Stimulated activated memory B cell treated with anti-CD40 and anti-IgM and Interleukin-4, amounts not matched to agents 10 μg/mL and 1 μg/mL and 100 μg/mL, for 72 hours (primary cell): ENCODE data around the gene GATAD2A.

ENCODE experiments used
- ATAC-seq: fragments of 150-1000 bp; cut with Tn5 transposase; 2 replicates; pipeline ENCODE4 v1.10.0; 2021
- H3K27ac Mint-ChIP-seq: one replicate; pipeline ENCODE4 v1.8.0; 2022; ENCODE audit warnings: mild to moderate bottlenecking, mixed read lengths
- H3K27me3 Mint-ChIP-seq: one replicate; pipeline ENCODE4 v1.8.0; 2022; ENCODE audit warnings: mixed read lengths
- H3K36me3 Mint-ChIP-seq: one replicate; pipeline ENCODE4 v1.8.0; 2022; ENCODE audit warnings: mixed read lengths
- H3K4me1 Mint-ChIP-seq: one replicate; pipeline ENCODE4 v1.8.0; 2022; ENCODE audit warnings: mixed read lengths
- H3K4me3 Mint-ChIP-seq: one replicate; pipeline ENCODE4 v1.8.0; 2022; ENCODE audit warnings: mild to moderate bottlenecking, moderate library complexity, mixed read lengths
- H3K9me3 Mint-ChIP-seq: one replicate; pipeline ENCODE4 v1.8.0; 2022; ENCODE audit warnings: mixed read lengths

Gene GATAD2A

GRCh38 chr19:19426216-19426615 lies 20.7 kb downstream of the GATAD2A start:
- Mint-ChIP-seq H3K4me3 (no peak overlapping the region), H3K4me1 (peaks cover 74% of the 10 kb centered on the region), H3K27me3 (no peaks in the 10 kb centered on the region), H3K36me3 (peaks cover 18% of the 10 kb centered on the region), H3K9me3 (no peaks in the 10 kb centered on the region), H3K27ac (no peak overlapping the region)
- ATAC-seq: no peak

- Mint-ChIP-seq H3K4me3 (no peak overlapping the region), H3K4me1 (peaks cover 74% of the 10 kb centered on the region)
These were observed 21.3 kb downstream of the GATAD2A start for GRCh38 chr19:19426799-19427198.

GRCh38 chr19:19427302-19427701 lies 21.8 kb downstream of the GATAD2A start:
- ATAC-seq: no peak
- H3K27ac Mint-ChIP-seq: peak overlapping the region; percentile 61
- H3K4me3 Mint-ChIP-seq: no peak overlapping the region
- H3K9me3 Mint-ChIP-seq: no peaks in the 10 kb centered on the region
- peaks cover 73% of the 10 kb centered on the region for H3K4me1 Mint-ChIP-seq
- H3K27me3 Mint-ChIP-seq: no peaks in the 10 kb centered on the region
- H3K36me3 Mint-ChIP-seq: peaks cover 18% of the 10 kb centered on the region

More at GRCh38 chr19:19426799-19427198, 21.3 kb downstream of the GATAD2A start:
- no peak for ATAC-seq
- peaks cover 18% of the 10 kb centered on the region for H3K36me3 Mint-ChIP-seq
- H3K27me3 Mint-ChIP-seq: no peaks in the 10 kb centered on the region
- H3K27ac Mint-ChIP-seq: peak overlapping the region; percentile 61
- H3K9me3 Mint-ChIP-seq: no peaks in the 10 kb centered on the region

GRCh38 chr19:19427944-19428343 lies 22.5 kb downstream of the GATAD2A start:
- Mint-ChIP-seq H3K27me3 (no peaks in the 10 kb centered on the region), H3K4me3 (no peak overlapping the region), H3K27ac (peak overlapping the region; percentile 61), H3K9me3 (no peaks in the 10 kb centered on the region), H3K36me3 (peaks cover 18% of the 10 kb centered on the region), H3K4me1 (peaks cover 76% of the 10 kb centered on the region)
- no peak for ATAC-seq

- H3K9me3 Mint-ChIP-seq: no peaks in the 10 kb centered on the region
- H3K4me3 Mint-ChIP-seq: no peak overlapping the region
- peaks cover 83% of the 10 kb centered on the region for H3K4me1 Mint-ChIP-seq
- H3K36me3 Mint-ChIP-seq: peaks cover 18% of the 10 kb centered on the region
- peak overlapping the region; percentile 61 for H3K27ac Mint-ChIP-seq
- no peak for ATAC-seq
- H3K27me3 Mint-ChIP-seq: no peaks in the 10 kb centered on the region
These were observed 23.3 kb downstream of the GATAD2A start for GRCh38 chr19:19428746-19429145.

GRCh38 chr19:19429361-19429760 lies 23.9 kb downstream of the GATAD2A start:
- peak overlapping the region; percentile 61 for H3K27ac Mint-ChIP-seq
- H3K9me3 Mint-ChIP-seq: no peaks in the 10 kb centered on the region
- H3K36me3 Mint-ChIP-seq: peaks cover 18% of the 10 kb centered on the region

GRCh38 chr19:19432732-19433131 lies 27.3 kb downstream of the GATAD2A start:
- no peaks in the 10 kb centered on the region for H3K9me3 Mint-ChIP-seq
- H3K27me3 Mint-ChIP-seq: no peaks in the 10 kb centered on the region
- ATAC-seq: no peak
- H3K27ac Mint-ChIP-seq: peak overlapping the region; percentile 1
- peaks cover 23% of the 10 kb centered on the region for H3K36me3 Mint-ChIP-seq
- peaks cover 81% of the 10 kb centered on the region for H3K4me1 Mint-ChIP-seq
- no peak overlapping the region for H3K4me3 Mint-ChIP-seq

More at GRCh38 chr19:19429361-19429760, 23.9 kb downstream of the GATAD2A start:
- H3K27me3 Mint-ChIP-seq: no peaks in the 10 kb centered on the region
- no peak overlapping the region for H3K4me3 Mint-ChIP-seq
- H3K4me1 Mint-ChIP-seq: peaks cover 87% of the 10 kb centered on the region
- ATAC-seq: no peak

GRCh38 chr19:19433666-19434213 lies 28.3 kb downstream of the GATAD2A start:
- H3K4me3 Mint-ChIP-seq: no peak overlapping the region
- H3K27me3 Mint-ChIP-seq: no peaks in the 10 kb centered on the region
- no peak for ATAC-seq
- H3K27ac Mint-ChIP-seq: peak overlapping the region; percentile 1
- peaks cover 81% of the 10 kb centered on the region for H3K4me1 Mint-ChIP-seq
- no peaks in the 10 kb centered on the region for H3K9me3 Mint-ChIP-seq
- peaks cover 20% of the 10 kb centered on the region for H3K36me3 Mint-ChIP-seq

GRCh38 chr19:19434483-19435045 lies 29.1 kb downstream of the GATAD2A start:
- Mint-ChIP-seq H3K4me3 (no peak overlapping the region), H3K4me1 (peaks cover 82% of the 10 kb centered on the region)
- ATAC-seq: no peak

GRCh38 chr19:19436137-19436691 lies 30.7 kb downstream of the GATAD2A start:
- ATAC-seq: no peak
- Mint-ChIP-seq H3K27ac (no peak overlapping the region), H3K9me3 (no peaks in the 10 kb centered on the region), H3K4me3 (no peak overlapping the region), H3K27me3 (no peaks in the 10 kb centered on the region), H3K4me1 (peaks cover 85% of the 10 kb centered on the region), H3K36me3 (peaks cover 23% of the 10 kb centered on the region)

More at GRCh38 chr19:19434483-19435045, 29.1 kb downstream of the GATAD2A start:
- Mint-ChIP-seq H3K36me3 (peaks cover 15% of the 10 kb centered on the region), H3K27ac (peak overlapping the region; percentile 1), H3K27me3 (no peaks in the 10 kb centered on the region), H3K9me3 (no peaks in the 10 kb centered on the region)

- peak overlapping the region; percentile 2 for H3K27ac Mint-ChIP-seq
- peaks cover 75% of the 10 kb centered on the region for H3K4me1 Mint-ChIP-seq
- no peak for ATAC-seq
- peaks cover 29% of the 10 kb centered on the region for H3K36me3 Mint-ChIP-seq
- H3K9me3 Mint-ChIP-seq: no peaks in the 10 kb centered on the region
- H3K4me3 Mint-ChIP-seq: no peak overlapping the region
- H3K27me3 Mint-ChIP-seq: no peaks in the 10 kb centered on the region
These were observed 33.1 kb downstream of the GATAD2A start for GRCh38 chr19:19438366-19439175.

GRCh38 chr19:19439176-19439482 lies 33.7 kb downstream of the GATAD2A start:
- Mint-ChIP-seq H3K4me1 (peaks cover 77% of the 10 kb centered on the region), H3K27ac (peak overlapping the region; percentile 2)

GRCh38 chr19:19443283-19443682 lies 37.8 kb downstream of the GATAD2A start:
- H3K4me3 Mint-ChIP-seq: no peak overlapping the region
- H3K9me3 Mint-ChIP-seq: no peaks in the 10 kb centered on the region
- H3K27ac Mint-ChIP-seq: peak overlapping the region; percentile 93
- peaks cover 89% of the 10 kb centered on the region for H3K4me1 Mint-ChIP-seq
- ATAC-seq: no peak
- H3K36me3 Mint-ChIP-seq: peaks cover 32% of the 10 kb centered on the region
- H3K27me3 Mint-ChIP-seq: no peaks in the 10 kb centered on the region

More at GRCh38 chr19:19439176-19439482, 33.7 kb downstream of the GATAD2A start:
- Mint-ChIP-seq H3K9me3 (no peaks in the 10 kb centered on the region), H3K4me3 (no peak overlapping the region), H3K36me3 (peaks cover 34% of the 10 kb centered on the region), H3K27me3 (no peaks in the 10 kb centered on the region)
- ATAC-seq: no peak

- H3K27ac Mint-ChIP-seq: peak overlapping the region; percentile 93
- no peaks in the 10 kb centered on the region for H3K9me3 Mint-ChIP-seq
- H3K27me3 Mint-ChIP-seq: no peaks in the 10 kb centered on the region
- peak overlapping the region; percentile 41 for H3K4me3 Mint-ChIP-seq
- H3K36me3 Mint-ChIP-seq: peaks cover 32% of the 10 kb centered on the region
- ATAC-seq: peak; percentile 47
- H3K4me1 Mint-ChIP-seq: peaks cover 83% of the 10 kb centered on the region
These were observed 38.6 kb downstream of the GATAD2A start for GRCh38 chr19:19443902-19444680.

GRCh38 chr19:19444681-19445155 lies 39.2 kb downstream of the GATAD2A start:
- peak; percentile 76 for ATAC-seq
- no peaks in the 10 kb centered on the region for H3K9me3 Mint-ChIP-seq
- H3K36me3 Mint-ChIP-seq: peaks cover 30% of the 10 kb centered on the region
- peaks cover 76% of the 10 kb centered on the region for H3K4me1 Mint-ChIP-seq
- no peaks in the 10 kb centered on the region for H3K27me3 Mint-ChIP-seq
- peak overlapping the region; percentile 93 for H3K27ac Mint-ChIP-seq
- peak overlapping the region; percentile 41 for H3K4me3 Mint-ChIP-seq
